ENCODE results near the gene CLEC10A.
"Not testable (repeated sequence)": the region's sequence is repeated elsewhere in the genome, so short reads cannot be mapped to it uniquely, and the experiment has no call there.

Gene CLEC10A

DNA sequence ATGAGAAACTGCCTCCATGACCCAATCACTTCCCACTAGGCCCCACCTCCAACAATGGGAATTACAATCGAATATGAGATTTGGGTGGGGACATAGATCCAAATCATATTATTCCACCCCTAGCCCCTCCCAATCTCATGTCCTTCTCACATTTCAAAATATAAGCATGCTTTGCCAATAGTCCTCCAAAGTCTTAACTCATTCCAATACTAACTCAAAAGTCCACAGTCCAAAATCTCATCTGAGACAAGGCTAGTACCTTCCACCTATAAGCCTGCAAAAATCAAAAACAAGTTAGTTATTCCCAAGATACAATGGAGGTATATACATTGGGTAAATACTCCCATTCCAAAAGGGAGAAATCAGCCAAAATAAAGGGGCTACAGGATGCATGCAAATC, 12.9 kb downstream of the CLEC10A start:
- H3K4me3 ChIP-seq (ENCODE audit: low read depth, low read length), result no peak overlapping the region
- DNase-seq (ENCODE audit: low read depth), result no peak
- TF ChIP-seq, protein P1, sequence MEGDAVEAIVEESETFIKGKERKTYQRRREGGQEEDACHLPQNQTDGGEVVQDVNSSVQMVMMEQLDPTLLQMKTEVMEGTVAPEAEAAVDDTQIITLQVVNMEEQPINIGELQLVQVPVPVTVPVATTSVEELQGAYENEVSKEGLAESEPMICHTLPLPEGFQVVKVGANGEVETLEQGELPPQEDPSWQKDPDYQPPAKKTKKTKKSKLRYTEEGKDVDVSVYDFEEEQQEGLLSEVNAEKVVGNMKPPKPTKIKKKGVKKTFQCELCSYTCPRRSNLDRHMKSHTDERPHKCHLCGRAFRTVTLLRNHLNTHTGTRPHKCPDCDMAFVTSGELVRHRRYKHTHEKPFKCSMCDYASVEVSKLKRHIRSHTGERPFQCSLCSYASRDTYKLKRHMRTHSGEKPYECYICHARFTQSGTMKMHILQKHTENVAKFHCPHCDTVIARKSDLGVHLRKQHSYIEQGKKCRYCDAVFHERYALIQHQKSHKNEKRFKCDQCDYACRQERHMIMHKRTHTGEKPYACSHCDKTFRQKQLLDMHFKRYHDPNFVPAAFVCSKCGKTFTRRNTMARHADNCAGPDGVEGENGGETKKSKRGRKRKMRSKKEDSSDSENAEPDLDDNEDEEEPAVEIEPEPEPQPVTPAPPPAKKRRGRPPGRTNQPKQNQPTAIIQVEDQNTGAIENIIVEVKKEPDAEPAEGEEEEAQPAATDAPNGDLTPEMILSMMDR (IDR thresholded peaks at IDR 0.05; ENCODE audit: insufficient read depth, low read depth, low read length, missing control alignments), result no peak

DNA sequence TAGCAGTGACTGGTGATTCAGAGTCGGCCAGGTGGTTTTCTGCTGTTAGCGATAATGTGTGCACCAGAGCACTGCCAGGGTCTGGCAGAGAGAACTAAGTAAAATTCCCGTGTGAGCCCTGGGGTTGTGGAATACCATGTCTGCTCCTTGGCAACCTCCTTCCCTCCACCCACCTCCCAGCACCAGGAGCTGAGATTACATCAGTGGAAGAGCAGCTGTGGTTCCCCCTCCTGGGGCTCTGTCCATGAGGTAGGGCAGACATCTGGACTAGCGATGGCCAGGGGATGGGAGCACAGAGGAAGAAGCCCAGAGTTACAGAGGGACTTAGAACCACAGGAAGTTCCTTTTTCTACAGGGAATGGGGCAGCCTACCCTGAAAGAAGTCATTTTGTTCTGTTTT, 15.8 kb downstream of the CLEC10A start:
- TF ChIP-seq, protein P1 (IDR thresholded peaks at IDR 0.05; ENCODE audit: insufficient read depth, low read depth, low read length, missing control alignments), result no peak
- no peak for DNase-seq (ENCODE audit: low read depth)
- no peak overlapping the region for H3K4me3 ChIP-seq (ENCODE audit: low read depth, low read length)

DNA sequence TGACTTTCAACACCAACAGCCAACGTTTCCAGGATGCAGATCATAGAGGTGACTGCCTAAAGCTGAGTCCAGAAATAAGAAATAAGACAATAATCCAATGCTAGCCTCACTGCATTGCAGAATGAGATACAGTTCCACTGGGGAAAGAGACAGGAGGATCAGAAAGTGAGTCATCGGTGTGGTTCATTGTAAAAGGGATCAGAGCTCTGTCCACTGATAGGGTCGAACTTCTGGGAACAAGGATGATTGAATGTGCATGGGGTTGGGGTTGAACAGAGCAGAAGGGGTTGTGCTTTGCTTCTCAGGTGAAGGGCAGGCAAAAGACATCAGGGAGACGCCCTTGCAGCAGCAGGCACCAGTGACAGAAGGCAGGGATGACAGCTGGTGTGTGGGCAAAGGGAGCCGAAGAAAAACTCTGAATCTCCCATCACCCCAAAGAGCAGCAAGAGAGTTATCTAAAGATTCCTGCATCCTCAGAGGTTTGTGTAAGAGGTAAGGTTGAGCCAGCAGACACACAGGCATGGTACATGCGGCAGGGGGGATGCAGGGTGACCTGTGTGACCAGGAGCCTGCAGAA, 16.4 kb downstream of the CLEC10A start:
- DNase-seq (ENCODE audit: low read depth), result no peak
- TF ChIP-seq, protein P1 (IDR thresholded peaks at IDR 0.05; ENCODE audit: insufficient read depth, low read depth, low read length, missing control alignments), result no peak

DNA sequence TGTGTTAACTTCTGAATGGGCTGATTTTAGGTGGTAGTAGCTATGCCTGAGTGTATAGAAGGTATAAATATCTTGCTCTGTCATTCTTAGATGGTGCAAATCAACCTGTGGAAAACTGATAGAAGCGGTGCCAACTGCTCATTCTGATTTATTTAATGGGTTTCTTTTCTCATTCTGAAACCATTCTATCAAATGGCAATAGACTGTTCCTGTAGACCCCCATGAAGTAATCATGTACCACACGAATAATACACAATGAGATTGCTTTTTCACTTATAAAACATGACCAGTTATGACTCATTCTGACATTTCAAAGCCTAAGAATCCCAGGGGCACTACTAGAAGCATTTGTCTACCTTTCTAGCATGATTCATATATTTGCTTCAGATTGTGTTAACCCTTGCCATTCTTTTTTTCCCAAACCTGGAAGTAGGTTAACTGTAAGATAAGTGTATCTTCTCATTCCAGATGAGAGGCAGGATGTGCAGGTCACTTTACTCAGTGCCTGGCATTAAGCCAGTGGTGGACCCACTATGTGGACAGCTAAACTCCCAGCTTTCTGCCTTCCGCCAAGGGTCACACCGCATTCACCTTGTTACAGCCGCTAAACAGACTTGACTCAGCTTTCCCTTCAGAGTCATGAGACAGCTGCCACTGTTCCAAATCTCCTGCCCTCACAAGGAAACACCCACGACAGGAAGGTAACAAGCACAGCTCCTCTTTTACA, 19.7 kb downstream of the CLEC10A start:
- TF ChIP-seq, protein P1 (IDR thresholded peaks at IDR 0.05; ENCODE audit: insufficient read depth, low read depth, low read length, missing control alignments), result no peak
- no peak overlapping the region for H3K4me3 ChIP-seq (ENCODE audit: low read depth, low read length)
- DNase-seq (ENCODE audit: low read depth), result no peak

More for the DNA sequence above, 16.4 kb downstream of the CLEC10A start:
- no peak overlapping the region for H3K4me3 ChIP-seq (ENCODE audit: low read depth, low read length)

DNA sequence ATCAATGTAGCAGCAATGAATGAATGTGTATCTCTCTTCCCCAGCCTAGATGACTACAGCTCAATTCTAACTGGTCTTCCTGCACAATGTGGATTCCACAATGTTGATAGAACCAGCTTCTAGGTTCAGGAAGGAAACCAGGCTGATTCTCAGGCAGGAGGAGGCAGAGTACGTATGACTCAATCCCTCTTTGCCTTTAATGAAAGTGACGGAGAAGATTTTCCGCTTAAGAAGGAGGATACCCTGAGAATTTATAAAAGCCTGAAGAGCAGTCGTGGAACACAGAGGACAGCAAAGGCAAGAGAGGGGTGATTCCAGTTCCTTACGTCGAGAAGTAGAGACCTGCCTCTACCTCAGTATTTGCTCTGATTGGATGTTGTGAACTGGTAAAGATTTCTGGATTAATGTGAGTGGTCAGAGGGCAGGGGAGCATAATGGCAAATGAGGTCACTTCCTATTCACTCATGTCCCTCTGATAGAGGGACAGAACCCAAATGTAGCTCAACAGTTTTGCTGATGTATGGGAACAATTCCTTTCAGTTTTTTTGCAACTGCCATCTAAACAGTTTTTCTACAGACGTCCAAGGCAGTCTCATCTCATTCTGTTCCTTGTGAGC, 21.1 kb downstream of the CLEC10A start:
- no peak for DNase-seq (ENCODE audit: low read depth)
- TF ChIP-seq, protein P1 (IDR thresholded peaks at IDR 0.05; ENCODE audit: insufficient read depth, low read depth, low read length, missing control alignments), result no peak
- H3K4me3 ChIP-seq (ENCODE audit: low read depth, low read length), result no peak overlapping the region

DNA sequence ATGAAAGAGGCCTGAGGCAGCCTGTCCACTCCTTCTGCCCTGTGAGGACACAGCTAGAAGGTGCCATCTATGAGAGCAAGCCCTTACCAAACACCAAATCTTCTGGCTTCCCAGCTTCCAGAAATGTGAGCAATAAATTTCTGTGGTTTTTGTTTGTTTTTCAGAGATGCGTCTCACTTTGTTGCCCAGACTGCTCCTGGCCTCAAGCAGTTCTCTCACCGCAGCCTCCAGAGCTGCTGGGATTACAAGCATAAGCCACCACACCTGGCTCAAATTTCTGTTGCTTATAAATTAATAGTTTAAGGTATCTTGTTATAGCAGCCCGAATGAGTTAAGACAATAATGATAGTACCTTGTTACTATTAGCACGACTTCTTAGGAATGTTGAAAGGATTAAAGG, 23.7 kb downstream of the CLEC10A start:
- no peak for DNase-seq (ENCODE audit: low read depth)
- TF ChIP-seq, protein P1 (IDR thresholded peaks at IDR 0.05; ENCODE audit: insufficient read depth, low read depth, low read length, missing control alignments), result no peak
- H3K4me3 ChIP-seq (ENCODE audit: low read depth, low read length), result no peak overlapping the region

DNA sequence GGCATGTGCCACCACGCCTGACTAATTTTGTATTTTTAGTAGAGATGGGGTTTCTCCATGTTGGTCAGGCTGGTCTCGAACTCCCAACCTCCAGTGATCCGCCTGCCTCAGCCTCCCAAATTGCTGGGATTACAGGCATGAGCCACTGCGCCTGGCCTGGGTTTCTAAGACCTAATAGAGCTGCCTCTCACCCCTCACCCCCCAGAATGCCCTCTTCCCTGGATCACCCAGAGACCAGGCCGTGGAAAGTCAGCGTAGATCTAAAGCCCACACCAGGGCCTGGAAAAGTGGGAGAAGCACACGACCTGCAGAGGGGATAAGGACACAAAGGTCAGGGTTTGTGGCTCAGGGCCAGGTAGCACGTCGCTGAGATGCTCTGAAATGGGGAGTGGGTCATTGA, 29.5 kb downstream of the CLEC10A start:
- not testable (repeated sequence) for H3K4me3 ChIP-seq (ENCODE audit: low read depth, low read length)

More for the DNA sequence above, 29.5 kb downstream of the CLEC10A start:
- DNase-seq (ENCODE audit: low read depth), result not testable (repeated sequence)
